WTC11 (cell line): ENCODE measurements around the gene RSPH9. TPM values are rescaled to one million over a fixed set of nuclear protein-coding genes. Genes with fewer than 3 reads are reported as not detected.
A peak's percentile ranks its signal among the peaks of the same experiment; 100 is the strongest.

Experiments used
- EMX1 ChIP-seq: fragments of 250-450 bp; sonication (Bioruptor Pico); IDR thresholded peaks from 2 replicates; pipeline ENCODE4 v1.8.0; 2021; ENCODE audit warnings: mild to moderate bottlenecking
- ESRRA ChIP-seq: sonication (generic); formaldehyde crosslinking; IDR thresholded peaks from 2 replicates; pipeline ENCODE4 v1.8.1; 2022; ENCODE audit warnings: mild to moderate bottlenecking, missing genetic modification reagents, borderline replicate concordance
- ETV6 ChIP-seq: sonication (generic); formaldehyde crosslinking; IDR thresholded peaks from 2 replicates; pipeline ENCODE4 v1.8.1; 2022; ENCODE audit warnings: mild to moderate bottlenecking, missing genetic modification reagents
- HMGA2 ChIP-seq: fragments of 250-450 bp; sonication (Bioruptor Pico); IDR thresholded peaks from 2 replicates; pipeline ENCODE4 v1.4.0; 2021; ENCODE audit warnings: mild to moderate bottlenecking, moderate library complexity
- NFATC4 ChIP-seq: fragments of 250-450 bp; sonication (Bioruptor Pico); IDR thresholded peaks from 2 replicates; pipeline ENCODE4 v1.9.0; 2021; ENCODE audit warnings: mild to moderate bottlenecking
- SMAD4 ChIP-seq: sonication (generic); formaldehyde crosslinking; IDR thresholded peaks from 2 replicates; pipeline ENCODE4 v1.8.0; 2022; ENCODE audit warnings: mild to moderate bottlenecking, missing genetic modification reagents
- TEAD1 ChIP-seq: sonication (generic); formaldehyde crosslinking; IDR thresholded peaks from 2 replicates; pipeline ENCODE4 v1.8.0; 2022; ENCODE audit warnings: mild to moderate bottlenecking, missing genetic modification reagents
- ZBTB21 ChIP-seq: sonication (generic); formaldehyde crosslinking; IDR thresholded peaks from 2 replicates; pipeline ENCODE4 v1.8.1; 2023; ENCODE audit warnings: mild to moderate bottlenecking, missing genetic modification reagents, borderline replicate concordance
- ZNF232 ChIP-seq: sonication (generic); formaldehyde crosslinking; IDR thresholded peaks from 2 replicates; pipeline ENCODE4 v1.8.0; 2022; ENCODE audit warnings: mild to moderate bottlenecking, missing genetic modification reagents
- ZNF396 ChIP-seq: fragments of 250-450 bp; sonication (Bioruptor Pico); IDR thresholded peaks from 2 replicates; pipeline ENCODE4 v1.8.0; 2021; ENCODE audit warnings: mild to moderate bottlenecking, moderate library complexity, borderline replicate concordance
- ZNF416 ChIP-seq: fragments of 250-450 bp; sonication (Bioruptor Pico); IDR thresholded peaks from 2 replicates; pipeline ENCODE4 v1.9.0; 2021; ENCODE audit warnings: mild to moderate bottlenecking, inconsistent platforms
- total RNA-seq: library from RNA; stranded (reverse); gene quantifications from 3 replicates; pipeline ENCODE4 v1.2.3, GENCODE V29; 2021
- TF ChIP-seq, protein P1 (sequence below): fragments of 250-450 bp; sonication (Bioruptor Pico); IDR thresholded peaks from 2 replicates; pipeline ENCODE4 v1.9.0; 2021; ENCODE audit warnings: mild to moderate bottlenecking, borderline replicate concordance
- TF ChIP-seq, protein P2 (sequence below): sonication (generic); formaldehyde crosslinking; IDR thresholded peaks from 2 replicates; pipeline ENCODE4 v1.8.1; 2022; ENCODE audit warnings: mild to moderate bottlenecking, missing genetic modification reagents, moderate library complexity, borderline replicate concordance
- TF ChIP-seq, protein P3 (sequence below): sonication (generic); formaldehyde crosslinking; IDR thresholded peaks from 2 replicates; pipeline ENCODE4 v1.8.0; 2022; ENCODE audit warnings: mild to moderate bottlenecking, missing genetic modification reagents
- TF ChIP-seq, protein P4 (sequence below): sonication (generic); formaldehyde crosslinking; IDR thresholded peaks from 2 replicates; pipeline ENCODE4 v1.8.0; 2023; ENCODE audit warnings: missing genetic modification reagents
- TF ChIP-seq, protein P5 (sequence below): sonication (generic); formaldehyde crosslinking; IDR thresholded peaks from 2 replicates; pipeline ENCODE4 v1.8.0; 2023; ENCODE audit warnings: mild to moderate bottlenecking, missing genetic modification reagents
- TF ChIP-seq, protein P6 (sequence below): sonication (generic); formaldehyde crosslinking; IDR thresholded peaks from 2 replicates; pipeline ENCODE4 v1.8.1; 2023; ENCODE audit warnings: mild to moderate bottlenecking, missing genetic modification reagents, moderate library complexity
- TF ChIP-seq, protein P7 (sequence below): sonication (generic); formaldehyde crosslinking; IDR thresholded peaks from 2 replicates; pipeline ENCODE4 v1.8.0; 2022; ENCODE audit warnings: missing genetic modification reagents
- TF ChIP-seq, protein P8 (sequence below): fragments of 250-450 bp; sonication (Bioruptor Pico); conservative IDR thresholded peaks from 2 replicates; pipeline ENCODE4 v1.9.0; 2021; ENCODE audit warnings: mild to moderate bottlenecking

RSPH9 gene
- total RNA-seq, 1 experiment from 2014 or later: 0.35 TPM

DNA sequence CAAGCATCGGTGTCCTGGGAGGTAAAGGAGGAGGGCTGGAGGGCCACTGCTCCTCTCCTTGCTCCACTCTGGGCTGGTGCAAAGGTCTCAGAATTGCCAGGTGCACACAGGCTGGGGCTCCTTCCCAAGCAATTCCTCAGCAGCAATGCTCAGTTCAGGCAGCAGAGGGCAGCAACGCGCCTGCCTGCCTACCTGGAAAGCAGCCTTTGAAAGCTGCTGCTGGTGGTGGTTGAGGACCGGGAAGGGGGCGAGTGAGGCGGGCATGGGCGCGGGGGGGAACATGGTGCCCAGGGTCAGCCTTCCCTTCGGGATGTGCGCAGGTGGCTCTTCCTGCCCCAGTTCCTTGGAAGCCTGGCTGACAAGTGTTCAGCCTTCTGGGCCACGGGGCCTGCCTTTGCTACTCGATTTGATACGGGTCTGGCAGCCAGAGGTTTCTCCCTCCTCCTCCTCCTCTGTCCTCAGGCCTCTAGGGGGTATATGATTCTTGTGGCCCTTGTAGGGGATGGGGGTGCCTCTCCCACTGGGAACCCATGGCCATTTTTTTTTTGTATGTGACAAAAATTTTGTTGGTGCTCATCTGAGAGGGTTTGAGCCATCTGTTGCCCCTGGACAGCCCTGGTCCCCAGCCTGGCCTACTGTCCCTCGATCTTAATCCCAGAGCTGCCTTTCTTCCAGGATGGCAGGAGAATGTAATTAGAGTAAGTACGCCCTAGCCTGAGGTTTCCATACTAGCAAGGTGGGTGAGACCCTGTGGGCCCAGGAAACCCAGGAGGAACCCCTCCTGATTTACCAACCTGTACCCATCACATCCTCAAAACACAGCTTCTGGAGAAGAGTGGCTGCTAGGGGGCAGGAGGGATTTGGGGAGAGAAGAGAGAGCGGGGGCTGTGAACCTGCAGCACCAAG, 22.7 kb downstream of the RSPH9 start (continued):
- TF ChIP-seq, protein P1, sequence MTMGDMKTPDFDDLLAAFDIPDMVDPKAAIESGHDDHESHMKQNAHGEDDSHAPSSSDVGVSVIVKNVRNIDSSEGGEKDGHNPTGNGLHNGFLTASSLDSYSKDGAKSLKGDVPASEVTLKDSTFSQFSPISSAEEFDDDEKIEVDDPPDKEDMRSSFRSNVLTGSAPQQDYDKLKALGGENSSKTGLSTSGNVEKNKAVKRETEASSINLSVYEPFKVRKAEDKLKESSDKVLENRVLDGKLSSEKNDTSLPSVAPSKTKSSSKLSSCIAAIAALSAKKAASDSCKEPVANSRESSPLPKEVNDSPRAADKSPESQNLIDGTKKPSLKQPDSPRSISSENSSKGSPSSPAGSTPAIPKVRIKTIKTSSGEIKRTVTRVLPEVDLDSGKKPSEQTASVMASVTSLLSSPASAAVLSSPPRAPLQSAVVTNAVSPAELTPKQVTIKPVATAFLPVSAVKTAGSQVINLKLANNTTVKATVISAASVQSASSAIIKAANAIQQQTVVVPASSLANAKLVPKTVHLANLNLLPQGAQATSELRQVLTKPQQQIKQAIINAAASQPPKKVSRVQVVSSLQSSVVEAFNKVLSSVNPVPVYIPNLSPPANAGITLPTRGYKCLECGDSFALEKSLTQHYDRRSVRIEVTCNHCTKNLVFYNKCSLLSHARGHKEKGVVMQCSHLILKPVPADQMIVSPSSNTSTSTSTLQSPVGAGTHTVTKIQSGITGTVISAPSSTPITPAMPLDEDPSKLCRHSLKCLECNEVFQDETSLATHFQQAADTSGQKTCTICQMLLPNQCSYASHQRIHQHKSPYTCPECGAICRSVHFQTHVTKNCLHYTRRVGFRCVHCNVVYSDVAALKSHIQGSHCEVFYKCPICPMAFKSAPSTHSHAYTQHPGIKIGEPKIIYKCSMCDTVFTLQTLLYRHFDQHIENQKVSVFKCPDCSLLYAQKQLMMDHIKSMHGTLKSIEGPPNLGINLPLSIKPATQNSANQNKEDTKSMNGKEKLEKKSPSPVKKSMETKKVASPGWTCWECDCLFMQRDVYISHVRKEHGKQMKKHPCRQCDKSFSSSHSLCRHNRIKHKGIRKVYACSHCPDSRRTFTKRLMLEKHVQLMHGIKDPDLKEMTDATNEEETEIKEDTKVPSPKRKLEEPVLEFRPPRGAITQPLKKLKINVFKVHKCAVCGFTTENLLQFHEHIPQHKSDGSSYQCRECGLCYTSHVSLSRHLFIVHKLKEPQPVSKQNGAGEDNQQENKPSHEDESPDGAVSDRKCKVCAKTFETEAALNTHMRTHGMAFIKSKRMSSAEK (CRISPR knock-in tag): 0 out of 2 replicates have a peak, but pooled peaks have one; percentile 72
- TF ChIP-seq HMGA2 (CRISPR knock-in tag) (0 out of 2 replicates have a peak, but pooled peaks have one; percentile 3), SMAD4 (CRISPR knock-in tag) (no peak), ETV6 (CRISPR knock-in tag) (0 out of 2 replicates have a peak, but pooled peaks have one; percentile 16), ZBTB21 (CRISPR knock-in tag) (no peak), NFATC4 (CRISPR knock-in tag) (peak; percentile 34; the same call in 1 of the 2 replicates), EMX1 (CRISPR knock-in tag) (0 out of 2 replicates have a peak, but pooled peaks have one; percentile 59), ZNF396 (CRISPR knock-in tag) (no peak), ZNF416 (CRISPR knock-in tag) (peak; percentile 60; the same call in 1 of the 2 replicates), TEAD1 (CRISPR knock-in tag) (peak; percentile 31; the same call in 1 of the 2 replicates), ESRRA (CRISPR knock-in tag) (no peak), ZNF232 (no peak)
- TF ChIP-seq, protein P2, sequence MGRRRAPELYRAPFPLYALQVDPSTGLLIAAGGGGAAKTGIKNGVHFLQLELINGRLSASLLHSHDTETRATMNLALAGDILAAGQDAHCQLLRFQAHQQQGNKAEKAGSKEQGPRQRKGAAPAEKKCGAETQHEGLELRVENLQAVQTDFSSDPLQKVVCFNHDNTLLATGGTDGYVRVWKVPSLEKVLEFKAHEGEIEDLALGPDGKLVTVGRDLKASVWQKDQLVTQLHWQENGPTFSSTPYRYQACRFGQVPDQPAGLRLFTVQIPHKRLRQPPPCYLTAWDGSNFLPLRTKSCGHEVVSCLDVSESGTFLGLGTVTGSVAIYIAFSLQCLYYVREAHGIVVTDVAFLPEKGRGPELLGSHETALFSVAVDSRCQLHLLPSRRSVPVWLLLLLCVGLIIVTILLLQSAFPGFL (CRISPR knock-in tag): no peak
- TF ChIP-seq, protein P3, sequence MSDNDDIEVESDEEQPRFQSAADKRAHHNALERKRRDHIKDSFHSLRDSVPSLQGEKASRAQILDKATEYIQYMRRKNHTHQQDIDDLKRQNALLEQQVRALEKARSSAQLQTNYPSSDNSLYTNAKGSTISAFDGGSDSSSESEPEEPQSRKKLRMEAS (CRISPR knock-in tag): no peak
- TF ChIP-seq, protein P4, sequence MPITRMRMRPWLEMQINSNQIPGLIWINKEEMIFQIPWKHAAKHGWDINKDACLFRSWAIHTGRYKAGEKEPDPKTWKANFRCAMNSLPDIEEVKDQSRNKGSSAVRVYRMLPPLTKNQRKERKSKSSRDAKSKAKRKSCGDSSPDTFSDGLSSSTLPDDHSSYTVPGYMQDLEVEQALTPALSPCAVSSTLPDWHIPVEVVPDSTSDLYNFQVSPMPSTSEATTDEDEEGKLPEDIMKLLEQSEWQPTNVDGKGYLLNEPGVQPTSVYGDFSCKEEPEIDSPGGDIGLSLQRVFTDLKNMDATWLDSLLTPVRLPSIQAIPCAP (CRISPR knock-in tag): no peak
- TF ChIP-seq, protein P5, sequence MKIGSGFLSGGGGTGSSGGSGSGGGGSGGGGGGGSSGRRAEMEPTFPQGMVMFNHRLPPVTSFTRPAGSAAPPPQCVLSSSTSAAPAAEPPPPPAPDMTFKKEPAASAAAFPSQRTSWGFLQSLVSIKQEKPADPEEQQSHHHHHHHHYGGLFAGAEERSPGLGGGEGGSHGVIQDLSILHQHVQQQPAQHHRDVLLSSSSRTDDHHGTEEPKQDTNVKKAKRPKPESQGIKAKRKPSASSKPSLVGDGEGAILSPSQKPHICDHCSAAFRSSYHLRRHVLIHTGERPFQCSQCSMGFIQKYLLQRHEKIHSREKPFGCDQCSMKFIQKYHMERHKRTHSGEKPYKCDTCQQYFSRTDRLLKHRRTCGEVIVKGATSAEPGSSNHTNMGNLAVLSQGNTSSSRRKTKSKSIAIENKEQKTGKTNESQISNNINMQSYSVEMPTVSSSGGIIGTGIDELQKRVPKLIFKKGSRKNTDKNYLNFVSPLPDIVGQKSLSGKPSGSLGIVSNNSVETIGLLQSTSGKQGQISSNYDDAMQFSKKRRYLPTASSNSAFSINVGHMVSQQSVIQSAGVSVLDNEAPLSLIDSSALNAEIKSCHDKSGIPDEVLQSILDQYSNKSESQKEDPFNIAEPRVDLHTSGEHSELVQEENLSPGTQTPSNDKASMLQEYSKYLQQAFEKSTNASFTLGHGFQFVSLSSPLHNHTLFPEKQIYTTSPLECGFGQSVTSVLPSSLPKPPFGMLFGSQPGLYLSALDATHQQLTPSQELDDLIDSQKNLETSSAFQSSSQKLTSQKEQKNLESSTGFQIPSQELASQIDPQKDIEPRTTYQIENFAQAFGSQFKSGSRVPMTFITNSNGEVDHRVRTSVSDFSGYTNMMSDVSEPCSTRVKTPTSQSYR (CRISPR knock-in tag): no peak
- TF ChIP-seq, protein P6, sequence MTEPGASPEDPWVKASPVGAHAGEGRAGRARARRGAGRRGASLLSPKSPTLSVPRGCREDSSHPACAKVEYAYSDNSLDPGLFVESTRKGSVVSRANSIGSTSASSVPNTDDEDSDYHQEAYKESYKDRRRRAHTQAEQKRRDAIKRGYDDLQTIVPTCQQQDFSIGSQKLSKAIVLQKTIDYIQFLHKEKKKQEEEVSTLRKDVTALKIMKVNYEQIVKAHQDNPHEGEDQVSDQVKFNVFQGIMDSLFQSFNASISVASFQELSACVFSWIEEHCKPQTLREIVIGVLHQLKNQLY (CRISPR knock-in tag): no peak
- TF ChIP-seq, protein P7, sequence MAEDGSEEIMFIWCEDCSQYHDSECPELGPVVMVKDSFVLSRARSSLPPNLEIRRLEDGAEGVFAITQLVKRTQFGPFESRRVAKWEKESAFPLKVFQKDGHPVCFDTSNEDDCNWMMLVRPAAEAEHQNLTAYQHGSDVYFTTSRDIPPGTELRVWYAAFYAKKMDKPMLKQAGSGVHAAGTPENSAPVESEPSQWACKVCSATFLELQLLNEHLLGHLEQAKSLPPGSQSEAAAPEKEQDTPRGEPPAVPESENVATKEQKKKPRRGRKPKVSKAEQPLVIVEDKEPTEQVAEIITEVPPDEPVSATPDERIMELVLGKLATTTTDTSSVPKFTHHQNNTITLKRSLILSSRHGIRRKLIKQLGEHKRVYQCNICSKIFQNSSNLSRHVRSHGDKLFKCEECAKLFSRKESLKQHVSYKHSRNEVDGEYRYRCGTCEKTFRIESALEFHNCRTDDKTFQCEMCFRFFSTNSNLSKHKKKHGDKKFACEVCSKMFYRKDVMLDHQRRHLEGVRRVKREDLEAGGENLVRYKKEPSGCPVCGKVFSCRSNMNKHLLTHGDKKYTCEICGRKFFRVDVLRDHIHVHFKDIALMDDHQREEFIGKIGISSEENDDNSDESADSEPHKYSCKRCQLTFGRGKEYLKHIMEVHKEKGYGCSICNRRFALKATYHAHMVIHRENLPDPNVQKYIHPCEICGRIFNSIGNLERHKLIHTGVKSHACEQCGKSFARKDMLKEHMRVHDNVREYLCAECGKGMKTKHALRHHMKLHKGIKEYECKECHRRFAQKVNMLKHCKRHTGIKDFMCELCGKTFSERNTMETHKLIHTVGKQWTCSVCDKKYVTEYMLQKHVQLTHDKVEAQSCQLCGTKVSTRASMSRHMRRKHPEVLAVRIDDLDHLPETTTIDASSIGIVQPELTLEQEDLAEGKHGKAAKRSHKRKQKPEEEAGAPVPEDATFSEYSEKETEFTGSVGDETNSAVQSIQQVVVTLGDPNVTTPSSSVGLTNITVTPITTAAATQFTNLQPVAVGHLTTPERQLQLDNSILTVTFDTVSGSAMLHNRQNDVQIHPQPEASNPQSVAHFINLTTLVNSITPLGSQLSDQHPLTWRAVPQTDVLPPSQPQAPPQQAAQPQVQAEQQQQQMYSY (CRISPR knock-in tag): no peak
- TF ChIP-seq, protein P8, sequence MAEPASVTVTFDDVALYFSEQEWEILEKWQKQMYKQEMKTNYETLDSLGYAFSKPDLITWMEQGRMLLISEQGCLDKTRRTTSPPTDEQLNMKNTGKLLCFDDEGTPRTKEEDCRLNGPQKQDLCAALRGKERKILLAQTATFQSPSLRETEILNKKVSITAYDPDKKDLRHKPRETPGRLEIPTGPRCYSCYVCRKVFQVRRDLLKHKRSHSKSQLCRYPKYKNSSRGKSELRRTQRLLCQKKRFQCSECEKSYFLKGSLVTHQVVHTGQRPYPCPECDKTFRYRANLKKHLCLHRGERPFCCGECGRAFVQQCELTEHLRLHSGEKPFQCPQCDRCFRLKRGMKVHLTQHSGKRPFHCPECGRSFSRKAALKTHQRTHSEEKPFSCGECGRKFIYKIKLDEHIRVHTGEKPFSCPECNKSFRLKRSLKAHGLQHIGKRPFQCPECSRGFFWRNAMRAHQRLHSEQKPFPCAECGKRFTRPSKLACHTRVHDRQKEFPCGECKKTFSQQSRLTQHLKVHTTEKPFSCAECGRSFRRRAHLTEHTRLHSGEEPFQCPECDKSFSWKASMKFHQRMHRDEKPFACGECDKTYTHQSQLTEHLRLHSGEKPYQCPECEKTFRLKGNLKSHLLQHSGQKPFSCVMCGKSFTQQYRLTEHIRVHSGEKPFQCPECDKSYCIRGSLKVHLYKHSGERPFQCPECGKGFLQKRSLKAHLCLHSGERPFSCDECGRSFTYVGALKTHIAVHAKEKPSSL (CRISPR knock-in tag): no peak
